HFF-Myc (cell line): ENCODE measurements around the gene PACS1.
"Not testable (repeated sequence)": the region's sequence is repeated elsewhere in the genome, so short reads cannot be mapped to it uniquely, and the experiment has no call there.

Source experiments
- DNase-seq: peaks from one replicate; pipeline ENCODE4 v3.0.0-alpha.2; 2011; ENCODE audit warnings: low read depth; ENCODE audit errors: extremely low read depth
- H3K4me3 ChIP-seq: replicated peaks from 2 replicates; pipeline ENCODE4 v1.5.1; 2011; ENCODE audit warnings: low read depth, mild to moderate bottlenecking, control low read depth, low read length
- TF ChIP-seq, protein P1 (sequence below): IDR thresholded peaks from 2 replicates; pipeline ENCODE4 v1.5.1; 2012; ENCODE audit warnings: mild to moderate bottlenecking, low read depth, low read length, control low read depth; ENCODE audit errors: missing control alignments

The PACS1 gene

DNA sequence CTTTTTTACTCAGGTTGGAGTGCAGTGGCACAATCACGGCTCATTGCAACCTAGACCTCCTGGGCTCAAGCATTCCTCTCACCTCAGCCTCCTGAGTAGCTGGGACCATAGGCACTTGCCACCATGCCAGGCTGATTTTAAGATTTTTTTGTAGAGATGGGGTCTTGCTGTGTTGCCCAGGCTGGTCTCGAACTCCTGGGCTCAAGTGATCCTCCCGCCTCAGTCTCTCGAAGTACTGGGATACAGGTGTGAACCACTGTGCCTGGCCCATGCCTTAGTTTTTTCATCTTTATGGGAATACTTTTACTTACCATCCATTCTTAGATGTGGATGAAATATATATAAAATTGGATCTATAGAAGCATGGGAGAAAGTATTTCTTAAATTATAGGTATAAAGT is 5.2 kb downstream of the PACS1 start:
- DNase-seq = no peak
- TF ChIP-seq, protein P1, sequence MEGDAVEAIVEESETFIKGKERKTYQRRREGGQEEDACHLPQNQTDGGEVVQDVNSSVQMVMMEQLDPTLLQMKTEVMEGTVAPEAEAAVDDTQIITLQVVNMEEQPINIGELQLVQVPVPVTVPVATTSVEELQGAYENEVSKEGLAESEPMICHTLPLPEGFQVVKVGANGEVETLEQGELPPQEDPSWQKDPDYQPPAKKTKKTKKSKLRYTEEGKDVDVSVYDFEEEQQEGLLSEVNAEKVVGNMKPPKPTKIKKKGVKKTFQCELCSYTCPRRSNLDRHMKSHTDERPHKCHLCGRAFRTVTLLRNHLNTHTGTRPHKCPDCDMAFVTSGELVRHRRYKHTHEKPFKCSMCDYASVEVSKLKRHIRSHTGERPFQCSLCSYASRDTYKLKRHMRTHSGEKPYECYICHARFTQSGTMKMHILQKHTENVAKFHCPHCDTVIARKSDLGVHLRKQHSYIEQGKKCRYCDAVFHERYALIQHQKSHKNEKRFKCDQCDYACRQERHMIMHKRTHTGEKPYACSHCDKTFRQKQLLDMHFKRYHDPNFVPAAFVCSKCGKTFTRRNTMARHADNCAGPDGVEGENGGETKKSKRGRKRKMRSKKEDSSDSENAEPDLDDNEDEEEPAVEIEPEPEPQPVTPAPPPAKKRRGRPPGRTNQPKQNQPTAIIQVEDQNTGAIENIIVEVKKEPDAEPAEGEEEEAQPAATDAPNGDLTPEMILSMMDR = no peak
- no peak overlapping the region for H3K4me3 ChIP-seq

DNA sequence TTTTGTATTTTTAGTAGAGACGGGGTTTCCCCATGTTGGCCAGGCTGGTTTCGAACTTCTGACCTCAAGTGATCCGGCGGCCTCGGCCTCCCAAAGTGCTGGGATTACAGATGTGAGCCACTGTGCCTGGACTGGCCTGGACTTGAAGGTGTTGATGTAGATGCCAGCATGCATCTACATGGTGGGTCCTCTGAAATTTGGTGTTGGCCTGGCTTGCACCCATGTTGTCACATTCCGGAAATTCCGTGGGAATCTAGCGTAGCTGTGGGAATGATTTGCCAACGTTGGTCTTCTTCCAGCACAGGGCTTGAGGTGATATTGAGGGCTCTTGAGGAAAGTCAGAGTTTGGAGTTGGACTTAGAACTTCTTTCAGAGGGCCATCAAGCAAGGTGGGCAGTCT is 6.5 kb downstream of the PACS1 start:
- no peak for DNase-seq
- no peak overlapping the region for H3K4me3 ChIP-seq
- TF ChIP-seq, protein P1 = no peak

DNA sequence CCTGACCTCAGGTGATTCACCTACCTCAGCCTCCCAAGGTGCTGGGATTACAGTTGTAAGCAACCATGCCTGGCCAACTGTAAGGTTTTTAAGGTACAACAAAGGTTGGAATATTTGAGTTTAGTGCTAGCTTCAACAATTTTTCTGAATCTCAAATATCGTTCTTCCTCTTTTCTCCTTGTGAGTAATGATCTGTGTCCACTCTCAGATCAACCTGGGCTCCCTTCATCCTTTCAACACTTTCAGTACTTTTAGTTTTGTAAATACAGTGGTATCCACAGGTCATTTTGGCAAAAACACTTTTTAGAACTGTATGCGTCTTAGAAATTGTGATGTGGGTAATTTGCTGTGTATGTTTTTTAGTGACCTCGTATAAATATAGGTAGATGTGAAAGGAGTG is 7.9 kb downstream of the PACS1 start:
- DNase-seq = no peak
- H3K4me3 ChIP-seq = no peak overlapping the region
- TF ChIP-seq, protein P1 = no peak

DNA sequence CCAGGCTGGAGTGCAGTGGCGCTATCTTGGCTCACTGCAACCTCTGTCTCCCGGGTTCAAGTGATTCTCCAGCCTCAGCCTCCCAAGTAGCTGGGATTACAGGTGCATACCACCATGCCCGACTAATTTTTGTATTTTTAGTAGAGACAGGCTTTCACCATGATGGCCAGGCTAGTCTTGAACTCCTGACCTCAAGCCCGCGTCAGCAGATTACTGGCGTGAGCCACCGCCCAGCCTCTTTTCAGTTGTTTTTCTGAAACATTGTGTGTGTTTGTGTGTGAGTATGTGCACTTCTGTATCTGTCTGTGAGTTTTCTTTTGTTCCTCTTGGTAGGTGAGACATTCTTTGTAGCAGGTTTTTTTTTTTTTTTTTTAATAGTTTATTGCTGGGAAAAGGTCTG is 8.9 kb downstream of the PACS1 start:
- DNase-seq = not testable (repeated sequence)

DNA sequence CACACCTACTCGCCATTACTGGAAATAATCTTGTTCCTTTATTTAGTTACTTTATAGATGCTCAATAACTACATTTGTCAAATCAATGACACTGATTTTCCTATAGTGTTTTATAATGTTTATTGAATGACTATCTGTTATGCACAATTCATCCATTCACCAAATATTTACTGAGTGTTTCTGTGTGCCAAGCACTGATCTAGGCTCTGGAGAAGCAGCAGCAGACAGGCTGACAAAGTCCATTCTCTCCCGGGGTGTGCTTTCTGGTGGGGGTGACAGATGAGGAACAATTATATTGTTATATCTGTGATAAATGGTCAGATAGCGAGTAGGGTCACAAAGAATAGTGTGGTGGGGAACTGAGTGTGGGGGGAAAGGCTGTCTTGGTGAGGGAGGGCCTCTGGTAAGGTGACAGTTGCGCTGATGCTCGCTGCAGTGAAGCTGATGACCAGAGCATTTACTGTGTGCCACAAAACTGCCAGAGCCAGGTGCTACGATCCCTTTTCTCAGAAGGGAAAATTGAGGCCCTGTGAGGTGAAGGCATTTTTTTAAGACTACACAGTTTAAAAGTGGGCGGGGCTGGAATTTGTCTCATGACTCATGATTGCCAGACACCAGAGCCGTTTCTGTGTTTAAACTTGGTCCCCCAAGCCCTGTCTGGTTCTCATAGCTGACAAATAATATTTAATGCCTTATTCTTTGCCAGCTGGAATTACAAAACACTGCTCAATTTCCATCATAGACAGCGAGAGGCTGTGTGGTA is 10.2 kb downstream of the PACS1 start:
- no peak for DNase-seq
- TF ChIP-seq, protein P1 = no peak
- no peak overlapping the region for H3K4me3 ChIP-seq

More for the DNA sequence above, 8.9 kb downstream of the PACS1 start:
- not testable (repeated sequence) for H3K4me3 ChIP-seq

DNA sequence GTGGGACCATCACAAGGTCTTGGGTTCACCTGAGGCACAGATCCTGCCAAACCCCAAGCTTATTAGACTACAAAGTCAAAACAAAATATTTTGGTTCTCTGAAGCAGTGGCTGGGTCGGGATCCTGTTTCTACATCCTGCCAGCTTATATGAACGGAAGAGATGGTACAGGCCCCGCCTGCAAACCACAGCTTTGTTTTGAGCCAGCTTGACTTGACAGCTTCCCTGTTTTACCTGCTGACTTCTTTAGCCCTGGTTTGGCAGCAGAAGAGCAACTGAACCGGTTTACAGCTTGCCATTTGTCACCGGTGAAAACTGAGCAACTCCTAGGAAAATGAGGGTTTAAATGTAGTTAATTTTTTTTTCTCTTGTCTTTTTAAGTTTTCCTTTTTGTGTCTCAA is 11.4 kb downstream of the PACS1 start:
- no peak overlapping the region for H3K4me3 ChIP-seq
- no peak for DNase-seq
- TF ChIP-seq, protein P1 = no peak

DNA sequence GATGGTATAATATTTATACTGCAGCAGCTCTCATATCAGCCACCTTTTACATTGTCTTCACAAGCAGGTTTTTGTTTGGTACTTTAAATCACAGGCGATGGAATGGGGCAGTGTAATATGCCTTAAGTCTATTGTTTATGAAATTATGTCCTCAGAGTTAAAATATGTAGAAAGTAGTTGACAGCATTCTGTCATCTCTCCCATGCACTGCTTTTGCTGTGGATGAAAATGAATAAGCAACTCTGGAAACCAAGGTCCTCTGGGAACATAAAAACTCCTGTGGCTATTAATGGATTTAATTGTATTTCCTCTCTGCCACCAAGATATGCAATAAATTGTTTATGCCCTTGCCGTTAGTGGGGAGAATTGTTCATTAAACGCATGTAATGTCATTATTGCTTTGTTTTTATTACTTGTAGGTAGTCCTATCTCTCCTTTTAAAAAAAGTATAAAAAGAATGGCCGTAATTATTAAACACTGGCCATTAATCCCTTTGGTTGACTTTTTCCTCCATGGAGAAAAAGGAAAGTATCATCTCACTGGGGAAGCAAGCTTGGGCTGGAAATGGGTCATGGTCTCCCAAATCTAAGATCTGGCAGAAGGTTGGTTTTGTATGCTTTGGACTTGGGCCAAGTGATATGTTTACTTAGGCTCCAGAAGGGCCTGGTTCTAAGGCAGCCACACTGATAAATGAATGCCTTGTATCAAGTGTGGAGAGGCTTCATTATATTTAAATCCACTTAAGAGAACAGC is 13.1 kb downstream of the PACS1 start:
- no peak overlapping the region for H3K4me3 ChIP-seq
- TF ChIP-seq, protein P1 = no peak
- DNase-seq = no peak
